ENCODE measurements around the gene ARID5B.

GRCh38 chr10:61998937-61999336 lies 97.4 kb downstream of the ARID5B start:
- TF ChIP-seq CTCF (IDR thresholded peaks at IDR 0.05; ENCODE audit: borderline replicate concordance, extremely low read depth, low read length, poor library complexity, severe bottlenecking) (no peak), EZH2 (IDR thresholded peaks at IDR 0.05; ENCODE audit: borderline replicate concordance, low read depth, low read length, severe bottlenecking) (no peak)
